Kidney glomerular epithelial cell (primary cell): ENCODE measurements around the gene MLPH.
"Not testable (repeated sequence)": the region's sequence is repeated elsewhere in the genome, so short reads cannot be mapped to it uniquely, and the experiment has no call there.

Source experiments
- DNase-seq: peaks from one replicate; lab custom pipeline; 2025; lab: John Stamatoyannopoulos, UW

MLPH gene

DNA sequence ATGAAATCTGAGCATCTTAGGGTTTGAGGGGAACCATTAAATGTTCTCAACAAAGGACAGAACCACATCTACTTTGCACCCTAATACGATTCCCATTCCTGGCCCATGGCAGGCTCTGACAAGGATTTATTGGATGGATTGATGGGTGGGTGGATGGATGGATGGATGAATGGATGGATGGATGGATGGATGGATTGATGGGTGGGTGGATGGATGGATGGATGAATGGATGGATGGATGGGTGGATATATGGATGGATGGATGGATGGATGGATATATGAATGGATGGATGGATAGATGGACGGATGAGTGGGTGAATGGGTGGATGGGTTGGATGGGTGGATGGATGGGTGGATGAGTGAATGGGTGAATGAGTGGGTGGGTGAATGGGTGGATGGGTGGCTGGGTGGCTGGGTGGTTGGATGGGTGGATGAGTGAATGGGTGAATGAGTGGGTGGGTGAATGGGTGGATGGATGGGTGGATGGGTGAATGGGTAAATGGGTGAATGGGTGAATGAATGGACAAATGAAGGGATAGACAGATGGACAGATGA, 29.6 kb upstream of the MLPH start:
- DNase-seq = no peak

DNA sequence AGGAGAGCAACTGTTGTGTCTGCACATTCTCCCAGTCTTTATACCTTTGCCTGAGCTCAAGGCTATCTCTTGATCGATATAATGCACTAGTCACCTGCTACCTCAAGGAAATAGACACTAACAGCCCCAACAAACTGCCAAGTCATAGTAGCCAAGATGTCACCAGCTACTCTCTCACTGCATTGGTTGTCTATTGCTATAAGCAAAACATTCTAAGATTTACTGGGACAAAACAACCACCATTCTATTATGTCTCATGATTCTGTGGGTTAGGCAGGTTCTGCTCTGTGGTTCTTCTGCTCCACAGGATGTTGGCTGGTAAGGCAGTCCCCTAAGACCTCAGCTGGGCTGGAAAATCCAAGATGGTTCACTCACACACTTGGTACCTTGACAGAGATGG, 28.5 kb upstream of the MLPH start:
- no peak for DNase-seq

DNA sequence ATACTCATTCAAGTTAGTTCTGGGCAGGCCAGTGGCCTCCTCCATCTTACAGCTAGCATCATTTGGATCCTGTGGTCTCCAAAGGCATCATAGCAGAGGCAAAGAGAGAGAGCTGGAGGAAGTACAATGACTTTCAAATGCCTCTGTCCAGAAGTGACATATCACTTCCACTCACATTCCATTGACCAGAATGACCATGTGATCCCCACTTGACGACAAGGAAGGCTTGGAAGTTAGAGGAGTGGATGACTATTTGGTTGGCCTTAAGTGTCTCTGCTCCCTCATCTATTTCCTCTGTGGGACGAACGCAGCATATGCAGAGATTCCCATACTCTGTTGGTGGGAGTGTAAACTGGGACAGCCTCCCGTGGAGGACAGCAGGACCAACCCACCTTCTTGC, 27.8 kb upstream of the MLPH start:
- DNase-seq = no peak

DNA sequence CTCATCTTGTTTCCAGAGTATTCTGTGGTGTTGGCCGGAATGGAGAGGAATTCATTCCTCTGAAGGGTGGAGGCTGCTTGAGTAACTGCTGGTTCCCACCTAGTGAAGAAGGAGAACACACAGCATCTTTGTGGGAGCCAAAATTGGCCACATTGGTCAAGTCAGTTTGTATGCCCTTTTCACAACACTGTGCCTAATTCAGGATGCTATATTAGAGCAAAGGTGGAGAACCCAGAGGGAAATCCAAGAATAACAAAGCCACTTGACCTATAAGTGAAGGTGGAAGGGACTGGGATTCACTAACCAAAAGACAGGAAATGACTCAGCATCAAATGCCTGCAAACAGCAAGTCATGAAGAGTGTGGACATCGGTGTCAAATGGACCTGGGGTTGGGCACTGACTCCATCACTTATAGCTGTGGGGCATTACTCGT, 27.3 kb upstream of the MLPH start:
- DNase-seq = no peak

DNA sequence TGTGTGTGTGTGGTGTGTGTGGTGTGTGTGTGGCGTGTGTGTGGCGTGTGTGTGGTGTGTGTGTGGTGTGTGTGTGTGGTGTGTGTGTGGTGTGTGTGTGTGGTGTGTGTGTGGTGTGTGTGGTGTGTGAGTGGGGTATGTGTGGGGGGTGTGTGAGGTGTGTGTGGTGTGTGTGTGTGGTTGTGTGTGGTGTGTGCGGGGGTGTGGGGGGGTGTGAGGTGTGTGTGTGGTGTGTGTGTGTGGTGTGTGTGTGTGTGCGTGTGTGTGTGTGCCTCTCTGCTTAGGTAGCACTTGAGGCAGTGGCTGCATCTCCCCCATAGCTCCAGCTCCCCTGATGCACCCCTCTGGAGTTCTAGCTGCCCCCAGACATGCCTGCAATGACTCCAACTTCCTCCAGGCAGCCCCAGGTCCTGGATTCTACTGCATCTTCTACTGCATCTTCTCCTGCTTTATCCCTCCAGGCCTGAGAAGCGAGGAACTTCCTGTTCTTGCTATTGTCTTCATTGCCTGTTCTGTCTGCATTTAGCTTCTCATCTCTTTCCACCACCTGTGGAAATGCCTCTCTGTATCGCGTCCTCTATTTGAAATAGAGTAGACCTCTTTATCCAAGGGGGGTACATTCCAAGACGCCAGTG, 22.2 kb upstream of the MLPH start:
- DNase-seq = no peak

DNA sequence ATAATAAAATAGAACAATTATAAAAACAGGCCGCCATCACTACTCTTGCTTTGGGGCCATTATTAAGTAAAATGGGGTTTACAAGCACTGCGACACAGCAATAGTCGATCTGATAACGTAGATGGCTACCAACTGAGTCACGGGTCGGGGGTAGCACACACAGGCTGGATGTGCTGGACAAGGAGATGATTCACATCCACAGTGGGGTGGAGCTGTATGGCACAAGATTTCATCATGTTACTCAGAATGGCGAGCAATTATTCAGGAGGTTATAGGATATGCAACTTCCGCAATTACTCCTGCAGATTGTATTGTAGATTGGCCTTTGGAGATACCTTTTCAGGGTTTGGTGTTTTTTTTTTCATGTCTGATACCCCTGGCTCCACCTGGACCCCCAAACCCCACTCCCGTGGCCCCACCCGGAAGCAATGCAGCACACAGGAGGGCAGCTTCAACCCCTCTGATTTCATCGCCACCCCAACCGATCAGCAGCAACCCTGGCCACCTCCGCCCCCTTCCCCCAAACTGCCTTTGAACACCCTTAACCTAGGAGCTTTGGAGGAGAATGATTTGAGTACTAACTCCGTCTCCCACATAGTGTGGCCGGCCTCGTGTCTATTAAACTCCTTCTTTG, 21.4 kb upstream of the MLPH start:
- no peak for DNase-seq

DNA sequence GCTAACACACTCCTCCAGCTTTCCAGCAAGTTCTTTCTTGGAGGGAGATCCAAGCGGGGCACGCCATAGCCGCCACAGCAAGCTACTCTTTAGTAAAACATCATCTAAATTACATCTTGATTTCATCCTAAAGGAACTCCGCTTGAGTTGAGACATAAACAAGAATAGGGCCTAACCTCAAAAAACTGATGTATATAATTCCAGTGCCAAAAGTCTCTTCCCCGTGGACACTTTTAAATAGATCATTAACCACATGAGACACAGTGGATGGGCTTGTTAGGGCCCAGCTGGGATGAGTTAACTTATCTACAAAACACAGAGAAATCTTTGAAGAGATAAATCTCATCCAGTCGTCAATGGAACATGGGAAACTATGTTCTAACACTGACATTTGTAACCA, 20.8 kb upstream of the MLPH start:
- DNase-seq = no peak

DNA sequence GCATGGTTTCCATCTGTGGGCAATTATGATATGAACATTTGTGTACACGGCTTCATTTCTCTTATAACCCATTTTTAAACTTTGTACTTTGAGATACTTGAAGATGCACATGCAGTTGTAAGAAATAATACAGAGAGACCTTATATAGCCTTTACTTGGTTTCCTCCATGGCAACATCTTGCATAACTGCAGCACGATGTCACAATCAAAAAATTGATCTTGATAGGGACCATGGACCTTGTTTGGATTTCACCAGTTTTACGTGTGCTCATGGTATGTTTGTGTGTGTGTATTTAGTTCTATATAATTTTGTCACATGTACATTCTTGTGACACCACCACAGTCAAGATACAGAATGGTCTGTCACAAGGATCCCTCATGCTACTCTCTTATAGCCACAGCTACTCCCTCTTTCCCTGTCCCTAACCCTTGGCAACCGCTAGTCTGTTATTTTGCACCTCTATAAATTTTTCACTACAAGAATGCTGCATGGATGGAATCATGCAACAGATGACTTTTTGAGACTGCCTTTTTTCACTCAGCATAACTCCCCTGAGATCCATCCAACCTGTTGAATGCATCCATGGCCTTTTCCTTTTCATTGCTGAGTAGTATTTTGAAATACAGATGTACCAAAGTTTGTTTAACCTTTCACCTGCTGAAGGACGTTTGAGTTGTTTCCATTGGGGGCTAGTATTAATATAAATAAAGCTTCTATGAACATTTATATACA, 19.4 kb upstream of the MLPH start:
- DNase-seq = no peak

DNA sequence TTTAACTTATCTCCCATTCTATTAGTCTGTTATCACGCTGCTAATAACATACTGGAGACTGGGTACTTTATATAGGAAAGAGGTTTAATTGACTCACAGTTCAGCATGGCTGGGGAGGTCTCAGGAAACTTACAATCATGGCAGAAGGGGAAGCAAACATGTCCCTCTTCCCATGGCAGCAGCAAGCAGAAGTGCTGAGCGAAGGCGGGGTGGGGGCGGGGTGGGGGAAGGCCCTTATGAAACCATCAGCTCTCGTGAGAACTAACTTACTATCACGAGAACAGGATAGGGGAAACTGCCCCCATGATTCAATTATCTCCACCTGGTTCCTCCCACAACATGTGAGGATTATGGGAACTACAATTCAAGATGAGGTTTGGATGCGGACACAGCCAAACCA, 17.6 kb upstream of the MLPH start:
- not testable (repeated sequence) for DNase-seq

DNA sequence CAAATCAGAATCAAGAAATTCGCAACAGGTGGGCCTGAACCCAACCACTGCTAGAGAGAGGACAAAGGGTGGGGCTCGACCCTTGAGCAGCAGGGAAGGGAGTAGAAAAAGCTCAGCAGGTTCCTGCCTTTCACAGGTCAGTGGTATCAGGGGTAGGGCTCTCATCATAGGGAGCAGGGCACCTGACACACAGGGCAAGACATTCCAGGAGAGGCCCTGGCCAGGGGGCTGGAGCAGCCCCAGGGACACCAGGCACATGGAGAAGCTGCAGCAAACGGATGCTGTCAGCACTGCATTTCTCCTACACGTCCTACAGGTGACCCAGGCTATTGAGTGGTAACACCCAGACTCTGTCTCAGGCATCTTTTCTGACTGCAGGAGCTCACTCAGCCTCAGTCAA, 17.2 kb upstream of the MLPH start:
- no peak for DNase-seq

DNA sequence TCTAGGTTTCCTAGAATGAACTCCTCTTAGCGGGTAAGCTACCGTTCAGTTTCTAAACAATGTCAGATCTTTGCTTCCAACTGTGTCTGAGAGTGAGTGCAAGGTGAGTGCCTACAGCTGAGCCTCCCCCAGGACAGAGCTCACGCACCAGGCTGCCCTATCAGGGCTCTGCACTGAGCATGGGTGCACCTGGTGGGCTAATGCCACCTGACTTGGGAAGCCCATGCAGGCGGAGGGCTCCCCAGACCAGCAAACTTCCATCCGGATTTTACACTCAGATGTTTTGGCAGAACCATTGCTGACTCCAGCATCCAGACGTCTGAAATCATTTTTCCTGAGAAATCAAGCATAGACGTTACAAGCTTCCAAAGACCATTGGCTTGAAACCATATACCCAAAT, 16.1 kb upstream of the MLPH start:
- no peak for DNase-seq

DNA sequence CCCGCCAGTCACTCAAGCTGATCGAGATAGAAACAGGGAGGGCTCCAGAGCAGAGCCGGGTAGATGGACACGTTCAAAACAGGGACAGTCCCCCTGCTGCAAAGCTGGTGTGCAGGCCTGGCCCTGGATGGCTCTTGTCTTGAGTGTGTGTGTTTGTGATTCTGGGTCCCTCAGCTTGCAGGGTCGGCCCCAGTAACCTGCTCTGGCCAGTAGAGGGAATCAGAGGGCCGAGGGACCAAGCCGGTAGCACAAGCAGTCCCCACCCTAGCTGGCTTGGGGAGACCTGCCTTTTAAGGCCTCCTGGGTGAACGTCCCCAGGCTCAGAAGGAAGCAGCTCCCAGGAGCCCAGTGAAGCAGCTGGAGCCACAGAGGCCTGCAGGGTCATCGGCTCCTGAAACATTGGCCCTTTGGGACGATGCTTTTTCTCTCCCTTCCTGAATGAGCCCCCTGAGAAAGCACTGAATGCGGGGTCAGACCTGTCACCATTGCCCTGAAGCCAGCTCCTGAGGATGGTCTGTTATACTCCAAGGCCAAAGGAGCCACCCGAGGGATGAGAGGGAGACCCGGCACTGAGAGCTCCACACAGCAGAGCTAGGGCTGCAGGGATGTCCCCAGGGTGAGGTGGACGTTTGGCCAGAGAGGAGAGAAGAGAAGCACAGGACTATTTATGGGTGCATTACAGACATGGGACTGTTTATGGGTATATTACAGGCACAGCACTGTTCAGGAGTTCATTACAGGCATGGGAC, 15.4 kb upstream of the MLPH start:
- no peak for DNase-seq

DNA sequence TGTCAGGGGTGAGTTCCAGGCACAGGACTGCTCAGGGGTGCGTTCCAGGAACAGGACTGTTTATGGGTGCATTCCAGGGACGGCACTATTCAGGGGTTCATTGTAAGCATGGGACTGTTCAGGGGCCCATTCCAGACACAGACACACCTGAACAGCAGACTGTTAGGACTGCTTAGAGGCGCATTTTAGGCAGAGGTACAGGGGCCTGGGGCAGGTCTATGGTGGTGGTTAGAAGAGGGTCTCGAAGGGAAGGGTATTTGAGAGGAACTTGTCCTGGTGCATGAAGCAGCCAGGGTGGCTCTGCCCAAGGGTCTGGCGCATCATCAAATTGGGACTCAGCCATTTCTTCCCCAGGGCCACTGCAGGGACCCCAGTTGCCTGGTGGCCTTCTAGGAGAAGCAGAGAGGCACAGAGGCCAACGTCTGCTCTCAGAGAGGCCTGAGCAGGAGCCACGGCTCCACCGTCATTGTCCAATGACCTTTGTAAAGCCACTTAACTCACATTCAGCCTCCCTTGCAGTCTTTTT, 14.8 kb upstream of the MLPH start:
- no peak for DNase-seq

DNA sequence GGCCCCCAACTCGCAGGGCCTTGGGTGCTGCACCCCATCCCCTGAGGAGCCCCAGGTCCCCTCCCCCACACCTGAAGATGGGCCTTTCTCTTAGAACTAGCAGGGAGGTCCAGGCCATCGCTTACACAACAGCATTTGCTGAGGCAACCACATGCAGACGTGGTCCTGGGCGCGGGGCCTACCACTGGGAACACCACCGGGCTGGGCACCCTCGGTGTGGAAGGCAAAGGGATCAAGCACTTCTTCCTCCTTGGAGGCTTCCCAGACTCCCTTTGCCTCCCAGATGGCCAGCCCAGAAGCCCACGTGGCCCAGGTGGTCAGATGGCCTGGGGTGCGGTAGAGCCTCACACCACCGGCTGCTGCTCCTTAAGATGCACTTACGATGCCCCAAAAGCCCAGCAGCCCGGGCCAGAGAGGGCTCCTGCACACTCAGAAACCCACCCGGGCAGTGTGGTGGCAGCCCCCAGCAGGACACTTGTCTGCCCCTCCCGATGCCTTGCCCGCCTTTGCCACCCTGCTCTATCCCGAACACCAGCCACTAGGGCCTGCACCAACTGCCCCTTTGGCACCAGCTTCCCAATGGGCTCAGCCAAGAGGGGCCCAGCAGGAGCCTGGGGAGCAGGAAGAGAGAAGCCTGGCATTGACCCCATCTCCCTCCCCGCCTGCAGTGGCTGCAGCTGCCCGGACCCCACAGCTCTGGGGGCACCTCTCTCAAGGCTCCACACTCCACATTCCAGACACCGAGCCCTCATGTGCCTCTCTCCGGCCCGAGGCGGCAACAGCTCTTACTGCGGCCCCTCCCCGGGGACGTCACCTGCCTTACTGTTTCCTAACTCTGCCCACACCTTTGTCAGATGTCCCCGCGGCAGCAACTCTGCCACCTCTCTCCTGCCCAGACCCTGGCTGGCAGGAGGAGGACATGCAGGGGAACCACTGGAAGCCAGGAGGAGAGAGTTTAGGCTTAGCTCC, 13.9 kb upstream of the MLPH start:
- DNase-seq = no peak

DNA sequence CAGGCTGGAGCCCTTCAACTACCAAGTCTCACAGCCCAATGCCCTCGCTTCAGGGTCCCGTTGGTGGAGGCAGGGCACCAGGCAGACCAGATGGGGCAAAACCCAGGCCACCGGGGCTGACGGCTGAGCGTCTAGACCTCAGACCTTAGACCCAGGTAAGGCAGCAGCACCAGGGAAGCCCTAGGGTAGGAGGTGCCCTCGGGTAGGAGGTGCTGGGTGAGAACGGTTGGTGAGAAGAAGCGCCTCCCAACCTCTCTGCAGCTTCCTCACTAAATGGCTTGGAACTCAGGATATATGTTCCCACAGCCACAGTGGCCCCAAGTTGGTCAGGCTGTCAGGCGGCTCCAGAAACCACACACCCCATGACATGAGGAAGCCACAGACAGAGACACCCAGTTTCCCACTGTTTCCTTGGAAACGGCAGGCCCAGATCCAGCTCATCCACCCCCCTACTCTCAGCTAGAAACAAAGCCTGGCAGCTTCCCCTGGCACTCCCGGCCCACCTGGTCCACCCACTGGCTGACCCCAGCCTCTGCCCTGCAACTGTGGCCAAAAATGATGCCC, 13.1 kb upstream of the MLPH start:
- no peak for DNase-seq

DNA sequence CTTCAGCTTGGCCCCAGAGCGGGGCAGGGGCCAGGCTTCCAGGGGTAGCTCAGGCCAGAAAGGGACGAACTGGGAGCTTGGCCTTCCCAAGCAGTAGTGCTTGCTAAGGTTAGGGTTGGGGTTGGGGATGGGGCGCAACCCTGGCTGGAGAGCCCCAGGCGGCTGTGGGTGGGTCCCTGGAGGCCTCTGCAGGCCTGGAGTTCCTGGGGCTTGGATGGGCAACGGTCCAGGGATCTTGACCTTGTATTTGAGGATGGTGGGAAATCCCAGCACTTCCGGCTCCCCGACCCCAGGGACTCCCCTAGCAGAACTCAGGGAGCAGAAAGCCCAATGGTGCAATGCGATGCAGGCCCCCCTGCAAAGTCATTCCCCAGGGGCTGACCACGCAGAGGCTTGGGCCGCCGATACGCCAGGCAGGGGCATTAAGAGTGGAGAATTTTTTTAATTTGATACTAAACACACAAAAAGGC, 12.6 kb upstream of the MLPH start:
- no peak for DNase-seq

DNA sequence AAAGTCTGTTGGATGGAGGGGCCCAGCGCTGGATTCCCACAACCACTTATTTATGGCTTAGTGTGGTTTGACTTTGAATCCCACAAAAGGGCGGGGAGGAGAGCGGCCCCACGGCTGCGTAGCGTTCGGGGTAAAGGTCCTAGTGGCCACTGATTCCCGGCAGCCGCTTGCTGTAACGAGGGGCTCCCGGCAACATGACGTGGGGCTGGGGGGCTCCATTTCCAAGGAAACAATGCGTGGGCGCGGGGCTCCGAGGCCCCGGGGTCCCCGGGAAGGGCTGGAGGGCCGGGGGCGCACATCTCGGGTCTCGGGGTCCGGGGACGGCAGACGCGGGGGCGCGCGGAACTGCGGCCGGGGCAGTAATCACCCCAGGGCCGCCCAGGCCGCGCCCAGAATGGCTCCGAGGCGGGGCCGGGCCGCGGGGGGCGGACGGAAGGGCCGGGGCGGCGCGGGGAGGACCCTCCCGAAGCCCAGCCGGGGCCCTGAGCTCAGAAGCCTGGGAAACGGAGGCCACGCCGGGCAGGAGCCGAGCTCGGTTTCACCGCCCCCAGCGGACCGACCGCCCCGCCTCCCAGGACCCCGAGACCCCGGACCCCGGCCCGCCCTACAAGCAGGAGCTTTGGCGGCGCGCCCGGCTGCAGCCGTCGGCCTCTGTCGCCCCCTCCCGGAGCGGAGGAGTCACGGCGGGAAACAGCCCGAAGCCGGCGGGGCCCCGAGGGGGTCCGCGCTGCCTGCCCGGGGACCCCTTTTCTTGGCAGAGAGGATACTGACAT, 11.9 kb upstream of the MLPH start:
- peak; percentile 63 for DNase-seq

DNA sequence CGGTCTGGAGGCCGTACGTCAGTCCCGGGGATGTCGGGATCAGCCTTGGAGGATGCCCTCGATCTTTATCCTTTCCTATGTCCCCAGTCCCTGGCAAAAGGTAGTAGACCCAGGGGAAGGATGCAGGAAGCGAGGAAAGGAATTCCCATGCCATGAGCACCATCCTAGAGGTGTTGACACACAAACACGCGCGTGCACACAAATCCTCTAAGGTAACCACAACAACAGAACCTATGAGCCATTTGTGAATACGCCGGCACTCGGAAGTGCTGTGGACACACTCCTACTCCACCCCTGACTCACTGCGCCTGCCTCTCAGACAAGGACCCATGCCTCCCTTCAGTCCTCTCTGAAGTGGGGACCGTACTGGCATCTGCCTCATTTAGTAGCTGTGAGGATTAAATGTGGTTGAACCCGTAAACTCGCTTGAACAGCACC, 11.3 kb upstream of the MLPH start:
- DNase-seq = peak; percentile 63

DNA sequence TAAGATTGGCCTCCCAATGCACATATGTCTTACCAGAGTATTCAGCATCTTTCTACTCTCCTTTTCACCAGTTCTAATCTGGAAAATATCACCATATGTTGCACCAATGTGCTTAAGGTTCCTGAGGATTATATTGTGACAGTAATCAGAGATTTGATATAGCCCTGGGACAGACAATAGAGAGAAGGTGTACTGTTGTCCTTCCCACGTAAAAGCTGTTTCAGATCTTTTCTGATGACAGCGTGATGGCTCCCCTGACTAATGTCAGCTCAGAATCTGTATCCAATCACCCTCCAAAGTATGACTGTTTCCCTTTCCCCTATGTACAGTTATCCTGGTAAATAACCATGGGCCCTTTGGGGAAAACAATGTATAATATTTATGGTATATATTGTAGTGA, 9.0 kb upstream of the MLPH start:
- DNase-seq = no peak

DNA sequence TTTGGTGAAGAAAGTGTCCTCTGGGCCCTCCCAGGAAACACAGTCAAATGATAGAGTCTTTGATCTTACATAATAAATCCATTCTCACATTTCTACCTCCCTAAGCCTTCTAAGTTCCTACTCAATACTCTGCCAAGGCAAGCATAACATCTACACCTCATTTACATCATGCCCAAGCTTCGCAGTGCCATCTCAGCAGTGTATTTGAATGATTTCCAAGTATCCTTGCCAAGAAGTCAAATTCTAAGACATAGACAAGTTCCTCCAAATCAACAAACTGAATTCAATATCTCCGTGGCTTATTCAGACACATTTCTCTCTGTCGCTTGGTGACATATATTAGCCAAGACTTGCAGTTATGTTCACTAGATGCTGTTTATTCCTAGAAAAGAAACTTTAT, 8.1 kb upstream of the MLPH start:
- DNase-seq = no peak
